NCI-H2196 treated with DMSO at 0.1 percent for 48 hours (cell line): ENCODE measurements around the gene CELF5.
A peak's percentile ranks its signal among the peaks of the same experiment; 100 is the strongest.

ENCODE experiments used
- DNase-seq: peaks from one replicate; lab custom pipeline; 2025; ENCODE audit not compliant: unreplicated experiment; lab: John Stamatoyannopoulos, UW

Gene CELF5

GRCh38 chr19:3224346-3225168 lies at the start of gene CELF5:
Gene CELF5 (plus strand): TSS chr19:3224661. CDS start chr19:3224740, 79 bp downstream.
- peak; percentile 30 for DNase-seq

DNA sequence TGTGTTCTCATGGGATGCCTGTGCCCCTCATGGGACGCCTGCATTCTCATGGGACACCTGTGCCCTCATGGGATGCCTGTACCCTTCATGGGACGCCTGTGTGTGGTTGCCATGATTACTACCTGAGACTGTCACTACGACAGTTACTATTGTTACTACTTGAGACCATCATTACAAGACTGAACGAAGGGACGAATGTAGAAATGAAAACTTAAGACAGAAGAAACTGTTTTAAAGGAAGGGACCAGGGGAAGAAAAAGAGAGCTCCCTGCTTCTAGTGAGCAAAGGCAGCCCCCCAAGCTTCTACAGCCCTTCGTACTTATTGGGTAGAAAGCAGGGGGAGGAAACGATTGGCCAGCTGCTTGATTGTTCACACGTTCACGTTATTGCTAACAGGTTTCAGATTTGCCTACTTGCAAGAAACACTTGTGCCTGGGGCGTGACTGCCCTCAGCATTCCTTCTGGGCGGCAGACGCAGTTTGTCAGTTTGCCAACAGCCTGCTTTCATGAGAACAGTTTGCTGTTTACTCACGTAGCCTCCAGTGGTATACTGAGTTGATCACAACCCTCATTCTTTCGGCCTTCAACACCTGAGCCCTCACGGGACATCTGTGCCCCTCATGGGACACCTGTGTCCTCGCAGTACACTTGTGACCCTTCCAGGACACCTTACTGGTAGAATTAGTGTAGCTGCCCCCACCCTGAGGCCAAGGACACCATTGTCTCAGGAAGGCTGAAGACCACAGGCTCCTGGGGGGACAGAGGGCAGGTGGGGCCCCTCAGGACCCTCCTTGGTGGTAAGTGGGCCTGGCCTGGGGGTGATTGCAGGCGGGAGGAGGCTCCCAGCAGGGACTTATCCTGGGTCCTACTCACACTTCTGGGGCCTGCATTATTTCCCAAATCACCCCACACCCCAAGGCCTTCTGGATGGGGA lies 48.4 kb upstream of the CELF5 start:
- DNase-seq = no peak

- DNase-seq = no peak
Observed at GRCh38 chr19:3176715-3177501, 47.6 kb upstream of the CELF5 start.

GRCh38 chr19:3178377-3178972 lies 46.0 kb upstream of the CELF5 start, which contains the start of gene S1PR4:
Gene S1PR4 (plus strand): TSS chr19:3178769. CDS start chr19:3178793, 24 bp downstream.
- DNase-seq = no peak

GRCh38 chr19:3178973-3179738 lies 45.3 kb upstream of the CELF5 start:
- DNase-seq = no peak

DNA sequence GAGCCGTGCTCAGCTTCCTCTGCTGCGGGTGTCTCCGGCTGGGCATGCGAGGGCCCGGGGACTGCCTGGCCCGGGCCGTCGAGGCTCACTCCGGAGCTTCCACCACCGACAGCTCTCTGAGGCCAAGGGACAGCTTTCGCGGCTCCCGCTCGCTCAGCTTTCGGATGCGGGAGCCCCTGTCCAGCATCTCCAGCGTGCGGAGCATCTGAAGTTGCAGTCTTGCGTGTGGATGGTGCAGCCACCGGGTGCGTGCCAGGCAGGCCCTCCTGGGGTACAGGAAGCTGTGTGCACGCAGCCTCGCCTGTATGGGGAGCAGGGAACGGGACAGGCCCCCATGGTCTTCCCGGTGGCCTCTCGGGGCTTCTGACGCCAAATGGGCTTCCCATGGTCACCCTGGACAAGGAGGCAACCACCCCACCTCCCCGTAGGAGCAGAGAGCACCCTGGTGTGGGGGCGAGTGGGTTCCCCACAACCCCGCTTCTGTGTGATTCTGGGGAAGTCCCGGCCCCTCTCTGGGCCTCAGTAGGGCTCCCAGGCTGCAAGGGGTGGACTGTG lies 44.6 kb upstream of the CELF5 start:
- DNase-seq = no peak

DNA sequence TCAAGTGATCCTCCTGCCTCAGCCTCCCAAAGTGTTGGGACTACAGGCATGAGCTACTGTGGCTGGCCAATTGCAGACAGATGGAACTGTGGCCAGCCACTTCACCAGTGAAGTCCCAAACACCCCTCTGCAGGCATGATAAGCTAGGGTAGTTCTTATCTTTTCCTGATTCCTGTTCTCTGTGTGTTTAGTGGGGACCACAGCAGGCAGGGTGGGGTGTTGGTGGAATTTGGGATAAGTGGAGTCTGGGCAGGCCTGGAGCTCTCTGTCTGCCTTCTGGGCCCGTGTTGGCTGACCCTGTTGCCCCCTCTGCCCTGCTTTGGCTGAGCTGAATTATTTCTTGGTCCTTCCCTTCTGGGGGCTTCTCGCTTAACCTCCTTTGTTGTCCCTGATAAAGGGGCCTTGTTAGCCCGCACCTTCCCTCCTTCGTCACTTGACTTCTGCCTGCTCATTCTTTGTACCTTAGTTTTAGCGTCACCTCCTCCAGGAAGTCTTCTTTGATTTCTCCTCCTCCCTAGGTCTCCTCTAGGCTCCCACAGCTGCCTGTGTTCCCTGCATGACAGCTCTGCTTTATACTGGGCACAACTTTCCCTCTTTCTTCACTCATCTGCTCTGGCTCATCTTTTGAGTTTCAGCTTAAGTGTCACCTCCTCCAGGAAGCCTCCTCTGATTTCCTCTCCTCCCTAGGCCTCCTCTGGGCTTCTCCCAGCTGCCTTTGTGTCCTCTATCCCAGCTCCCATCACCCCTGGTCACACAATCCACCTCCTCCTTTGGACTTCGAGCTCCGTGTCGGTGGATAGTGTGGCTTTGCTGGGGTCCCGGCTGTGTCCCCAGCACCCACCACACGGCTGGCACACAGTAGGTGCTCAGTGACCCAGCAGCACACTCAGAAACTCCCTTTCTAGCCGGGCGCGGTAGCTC lies 40.5 kb upstream of the CELF5 start:
- no peak for DNase-seq

DNA sequence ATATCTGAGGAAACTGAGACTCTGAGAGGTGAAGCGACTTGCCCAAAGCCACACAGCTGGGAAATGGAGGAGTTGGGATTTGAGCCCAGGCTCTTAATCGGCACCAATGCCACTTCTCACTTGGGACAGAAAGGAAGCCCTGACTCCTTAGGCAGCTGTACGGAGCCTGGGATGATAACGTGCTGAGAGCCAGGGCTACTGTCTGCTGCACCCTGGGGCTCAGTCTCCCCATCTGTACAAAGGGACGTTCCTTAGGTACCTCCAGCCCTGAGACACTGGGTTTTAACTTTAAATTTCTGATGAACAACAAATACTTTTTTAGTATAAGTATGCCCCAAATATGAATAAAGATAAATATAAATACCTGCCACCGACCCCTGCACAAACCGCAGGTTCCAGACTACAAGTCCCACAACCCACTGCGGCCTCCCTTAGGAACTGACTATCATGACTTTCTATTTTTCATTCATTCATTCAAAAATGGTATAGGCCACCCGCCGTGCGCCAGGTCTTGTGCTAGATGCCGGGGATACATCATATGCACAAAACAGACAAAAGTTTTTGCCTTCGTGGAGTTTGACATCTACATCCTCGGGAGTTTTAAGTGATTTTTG lies 39.5 kb upstream of the CELF5 start:
- DNase-seq = peak; percentile 64

- DNase-seq = peak; percentile 93
Observed at GRCh38 chr19:3185461-3186159, 38.9 kb upstream of the CELF5 start, which contains the start of gene NCLN. Gene NCLN (plus strand): TSS chr19:3185930. CDS start chr19:3186031, 101 bp downstream.

- DNase-seq = no peak
Observed at GRCh38 chr19:3186160-3186688, 38.2 kb upstream of the CELF5 start.

DNA sequence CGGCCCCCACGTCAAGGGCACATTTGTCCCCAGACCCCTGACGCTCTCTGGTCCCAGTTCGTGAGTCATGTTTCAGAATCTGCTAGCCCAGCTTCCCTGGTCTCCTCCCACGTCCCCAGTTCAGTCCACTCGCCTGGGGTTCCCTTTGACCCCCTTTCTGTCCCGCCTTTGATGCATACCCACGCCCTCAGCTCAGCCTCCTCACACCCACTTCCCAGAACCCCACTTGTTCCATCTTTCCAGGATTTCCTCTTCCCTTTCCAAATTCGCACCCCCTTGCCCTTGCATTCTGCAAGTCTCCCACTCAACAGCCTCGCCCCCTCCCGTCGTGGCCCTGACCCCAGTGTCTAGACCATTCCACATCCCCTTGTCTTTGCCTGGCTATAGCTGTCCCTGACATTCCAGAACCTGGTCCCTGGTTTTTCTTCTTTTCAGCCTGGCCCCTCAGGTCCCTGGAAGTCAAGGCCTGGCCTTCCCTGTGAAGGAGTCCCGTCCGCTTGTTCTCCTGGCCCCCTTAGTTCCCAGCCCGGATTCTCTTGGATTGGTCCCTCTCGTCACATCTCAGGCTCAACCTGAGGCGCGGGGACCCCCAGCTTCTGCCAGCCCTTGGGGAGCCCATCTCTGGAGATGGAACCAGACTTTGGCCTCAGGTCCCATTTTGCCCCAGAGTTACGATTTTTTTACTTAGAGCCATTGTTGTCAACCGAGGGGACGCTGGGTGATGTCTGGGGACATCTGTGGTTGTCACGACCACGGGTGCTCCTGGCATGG lies 37.4 kb upstream of the CELF5 start:
- no peak for DNase-seq

GRCh38 chr19:3187662-3188511 lies 36.6 kb upstream of the CELF5 start:
- no peak for DNase-seq

DNA sequence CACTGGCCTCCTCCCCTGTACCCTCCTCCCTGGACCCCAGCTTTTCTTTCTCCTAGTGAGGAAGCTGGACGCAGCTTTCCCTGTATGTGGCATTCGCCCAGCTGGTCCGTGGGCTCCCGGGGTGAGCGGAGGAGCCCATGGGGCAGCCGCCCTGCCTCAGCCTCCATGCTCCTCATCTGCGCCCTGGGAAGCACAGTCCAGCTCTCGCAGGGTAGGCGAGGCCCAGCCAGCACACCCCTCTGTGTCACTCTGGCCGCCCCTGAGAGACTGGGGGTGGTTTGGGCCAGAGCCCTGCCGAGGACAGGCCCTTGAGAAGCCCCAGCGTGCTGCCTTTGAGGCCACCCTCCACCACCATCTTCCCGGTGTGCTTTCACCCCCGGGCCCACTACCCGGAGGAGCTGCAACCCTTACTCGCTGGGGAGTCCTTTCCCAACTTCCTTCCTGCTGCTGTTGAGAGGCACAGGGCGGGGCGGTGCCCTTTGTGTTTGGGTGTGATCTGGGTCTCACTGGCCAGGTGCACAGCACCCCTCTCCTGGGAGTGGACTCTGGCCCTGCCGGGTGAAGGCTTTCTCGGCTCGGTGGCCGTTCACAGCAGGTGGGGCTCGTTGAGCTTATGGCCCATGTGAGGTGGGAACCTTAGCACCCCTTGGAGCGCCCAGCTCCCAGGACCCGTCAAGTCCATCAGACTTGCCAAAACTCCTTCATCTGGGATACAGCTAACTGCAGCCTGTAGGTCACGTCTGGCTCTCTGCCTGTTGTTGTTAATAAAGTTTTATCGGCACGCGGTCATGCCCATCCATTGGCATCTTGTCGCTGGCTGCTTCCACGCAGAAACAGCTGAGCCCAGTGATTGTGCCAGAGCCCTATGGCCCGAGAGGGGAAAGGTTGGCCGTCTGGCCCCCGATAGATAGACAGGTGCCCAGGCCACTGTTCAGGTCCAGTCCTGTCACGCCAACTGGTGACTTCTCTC lies 35.5 kb upstream of the CELF5 start:
- no peak for DNase-seq
